GM19239 (cell line): Measurements from ENCODE around the gene GAB1.
A peak's percentile ranks its signal among the peaks of the same experiment; 100 is the strongest.

ENCODE experiments used
- DNase-seq: peaks from one replicate; pipeline ENCODE4 v3.0.0; 2011; ENCODE audit warnings: low spot score; ENCODE audit not compliant: insufficient read length
- FAIRE-seq: peaks from 2 replicates; lab custom pipeline; 2011; peaks lifted over from hg19 to GRCh38; lab: Jason Lieb, UNC

Gene GAB1

GRCh38 chr4:143381189-143382118 is 44.8 kb downstream of the GAB1 start:
- no peak for DNase-seq

GRCh38 chr4:143382596-143382995 is 45.9 kb downstream of the GAB1 start:
- FAIRE-seq (peak; percentile 80), DNase-seq (no peak)

More at GRCh38 chr4:143381189-143382118, 44.8 kb downstream of the GAB1 start:
- peak; percentile 90 for FAIRE-seq

- DNase-seq = no peak
- FAIRE-seq = peak; percentile 42
Measured at GRCh38 chr4:143383005-143383574, 46.4 kb downstream of the GAB1 start.

- DNase-seq (no peak), FAIRE-seq (peak; percentile 63)
Measured at GRCh38 chr4:143384381-143384994, 47.8 kb downstream of the GAB1 start.

DNA sequence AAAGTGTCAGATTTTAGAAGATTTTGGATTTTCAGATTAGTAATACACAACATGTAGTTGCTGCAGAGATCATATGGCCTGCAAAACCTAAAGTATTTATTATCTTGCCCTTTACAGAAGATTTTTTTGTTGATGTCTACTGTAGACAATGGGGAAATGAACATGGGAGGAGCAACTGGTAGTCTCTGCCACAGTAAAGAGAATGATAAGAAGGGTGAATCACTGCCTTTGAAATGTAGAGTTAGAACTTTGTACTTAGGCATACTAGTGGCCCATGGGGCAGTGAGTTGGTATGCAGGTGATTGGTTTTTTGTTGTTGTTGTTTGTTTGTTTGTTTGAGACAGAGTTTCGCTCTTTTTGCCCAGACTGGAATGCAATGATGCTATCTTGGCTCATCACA is 50.1 kb downstream of the GAB1 start:
- DNase-seq = no peak
- no peak for FAIRE-seq

DNA sequence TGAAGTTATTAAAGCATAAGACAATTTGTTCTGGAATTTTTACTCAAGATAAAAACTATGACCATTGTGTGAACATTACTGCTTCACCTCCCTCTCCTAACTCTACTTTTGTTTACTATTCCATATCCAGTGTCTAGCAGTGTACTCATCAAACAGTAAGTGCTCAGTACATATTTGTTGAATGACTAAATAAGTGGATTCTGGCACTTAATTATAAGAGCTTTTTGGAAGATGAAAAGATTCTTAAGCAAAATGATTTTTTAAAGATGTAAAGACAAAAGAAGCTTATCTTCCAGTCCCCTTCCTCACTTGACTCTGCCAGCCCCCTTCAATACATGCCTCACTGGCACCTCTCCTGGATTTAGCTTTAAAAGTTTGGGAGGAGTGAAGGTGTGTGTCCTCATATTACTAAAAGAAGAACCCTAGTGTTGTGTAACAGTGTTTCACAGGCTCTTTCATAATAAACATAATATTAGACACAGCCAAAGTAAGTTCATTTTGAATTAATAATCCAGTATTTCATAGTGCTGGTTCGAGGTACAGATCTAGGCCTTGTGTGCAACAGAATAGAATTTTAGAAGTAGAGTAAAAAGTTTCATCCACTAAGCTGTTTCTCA is 53.0 kb downstream of the GAB1 start:
- no peak for DNase-seq
- no peak for FAIRE-seq

- FAIRE-seq = no peak
- no peak for DNase-seq
Measured at GRCh38 chr4:143390764-143391163, 54.1 kb downstream of the GAB1 start.

- DNase-seq = no peak
- no peak for FAIRE-seq
Measured at GRCh38 chr4:143391261-143391660, 54.6 kb downstream of the GAB1 start.

GRCh38 chr4:143391895-143392294 is 55.2 kb downstream of the GAB1 start:
- DNase-seq (no peak), FAIRE-seq (no peak)

DNA sequence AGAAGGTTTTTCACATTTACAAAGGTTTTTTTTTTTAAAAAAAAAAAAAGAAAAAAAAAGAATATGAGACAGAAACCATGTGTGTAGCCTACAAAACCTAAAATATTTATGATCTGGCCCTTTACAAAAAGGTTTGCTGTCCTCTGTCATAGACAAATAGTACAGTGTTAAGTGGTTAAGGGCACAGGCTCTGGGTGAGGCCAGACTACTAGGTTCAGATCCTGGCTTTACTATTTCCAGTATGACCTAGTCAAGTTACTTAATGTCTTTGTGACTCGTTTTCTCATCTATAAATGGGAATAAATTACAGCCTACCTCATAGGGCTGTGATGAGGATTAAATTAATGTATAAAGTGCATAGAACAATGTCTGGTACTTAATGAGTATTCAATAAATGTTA is 56.5 kb downstream of the GAB1 start:
- FAIRE-seq (peak; percentile 4), DNase-seq (no peak)

GRCh38 chr4:143394739-143395453 is 58.2 kb downstream of the GAB1 start:
- DNase-seq (no peak), FAIRE-seq (no peak)

- no peak for DNase-seq
- FAIRE-seq = no peak
Measured at GRCh38 chr4:143396695-143397094, 60.0 kb downstream of the GAB1 start.

DNA sequence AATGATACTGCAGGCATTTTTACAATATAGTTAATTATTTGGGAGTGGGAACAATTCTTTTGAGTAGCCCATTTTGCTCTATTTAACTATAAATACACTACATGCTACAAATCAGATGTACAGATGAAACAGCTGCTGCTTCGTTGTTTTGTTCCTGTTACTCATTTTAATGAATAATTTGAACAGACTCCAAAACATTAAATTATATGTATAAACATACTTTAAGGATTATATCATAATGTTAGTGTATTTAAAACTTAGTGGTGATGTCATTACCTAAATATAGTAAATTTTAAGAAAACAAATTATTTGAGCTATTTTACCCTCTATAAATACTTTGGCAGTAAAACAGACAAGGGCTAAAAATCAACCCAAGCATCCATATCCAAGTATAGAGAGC is 60.7 kb downstream of the GAB1 start:
- no peak for DNase-seq
- FAIRE-seq = no peak

- no peak for FAIRE-seq
- no peak for DNase-seq
Measured at GRCh38 chr4:143397887-143398286, 61.2 kb downstream of the GAB1 start.

DNA sequence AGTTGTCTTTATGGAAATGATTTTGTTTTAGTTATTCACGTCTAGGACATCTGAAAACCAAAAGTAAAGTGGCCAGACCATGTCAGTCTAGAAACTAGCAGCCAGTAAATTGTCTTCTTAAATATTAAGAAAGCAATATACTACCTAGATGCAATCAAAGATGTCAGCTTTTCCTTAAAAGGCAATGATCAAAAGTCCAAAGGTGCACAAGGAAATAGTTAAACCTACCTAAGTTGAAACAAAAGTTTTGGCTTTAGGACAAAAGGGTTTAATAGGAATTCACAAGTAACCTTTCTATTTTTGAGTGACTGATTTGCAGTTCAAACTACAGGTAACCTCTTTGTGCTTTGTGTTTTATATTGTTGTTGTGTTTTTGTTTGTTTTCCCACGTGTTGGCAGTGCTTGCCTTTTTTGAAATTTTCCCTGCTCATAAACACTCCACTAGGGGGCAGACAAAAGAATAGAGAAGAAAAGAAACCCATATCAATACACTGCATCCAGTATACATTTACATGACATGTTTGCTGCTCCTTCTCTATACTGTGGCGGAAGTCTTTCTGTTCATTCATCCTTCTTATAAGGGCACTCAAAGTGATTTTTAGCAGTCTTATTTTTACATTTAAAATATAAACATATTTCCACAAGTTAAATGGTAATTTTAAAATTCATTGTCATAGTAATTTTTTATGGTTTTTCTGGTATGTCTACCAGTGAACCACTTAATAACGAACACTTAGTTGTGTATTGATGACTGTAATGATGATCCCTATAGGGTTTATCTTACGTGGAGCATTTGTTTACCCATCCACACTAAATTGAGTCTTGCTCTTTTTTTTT is 62.7 kb downstream of the GAB1 start:
- FAIRE-seq = peak; percentile 90
- no peak for DNase-seq

DNA sequence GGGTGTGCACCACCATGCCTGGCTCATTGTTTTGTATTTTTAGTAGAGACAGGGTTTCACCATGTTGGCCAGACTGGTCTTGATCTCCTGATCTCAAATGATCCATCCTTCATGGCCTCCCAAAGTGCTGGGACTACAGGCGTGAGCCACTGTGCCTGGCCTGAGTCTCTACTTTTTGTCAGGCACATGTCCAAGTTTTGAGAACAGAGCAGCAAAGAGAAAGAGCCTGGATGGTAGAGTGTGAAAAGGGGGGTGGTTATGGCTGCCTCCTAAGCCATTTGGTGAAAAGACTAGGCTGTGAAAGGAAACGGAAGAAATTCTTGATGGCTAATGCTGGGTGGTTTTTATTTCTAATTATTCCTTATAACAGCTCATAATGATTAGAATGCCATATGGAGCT is 63.4 kb downstream of the GAB1 start:
- FAIRE-seq (no peak), DNase-seq (no peak)

GRCh38 chr4:143402776-143403552 is 66.3 kb downstream of the GAB1 start:
- DNase-seq = no peak
- peak; percentile 80 for FAIRE-seq

- no peak for FAIRE-seq
Measured at GRCh38 chr4:143403553-143403820, 66.8 kb downstream of the GAB1 start.

GRCh38 chr4:143404555-143404954 is 67.9 kb downstream of the GAB1 start:
- FAIRE-seq = peak; percentile 91
- DNase-seq = no peak

More at GRCh38 chr4:143403553-143403820, 66.8 kb downstream of the GAB1 start:
- no peak for DNase-seq
